HAP-1 (cell line): ENCODE data around the gene TANC1.

Experiments used
- DNase-seq, 2 experiments: peaks; one replicate each; pipeline ENCODE4 v3.0.0-alpha.2; 2016 to 2020; ENCODE audit warnings: low spot score in 2 of 2
- H3K27me3 ChIP-seq: fragments of 250-450 bp; sonication (Bioruptor Pico); 2 replicates; pipeline ENCODE4 v1.5.1; 2020; ENCODE audit warnings: low read depth, mild to moderate bottlenecking, moderate library complexity
- H3K36me3 ChIP-seq: fragments of 250-450 bp; sonication (Bioruptor Pico); replicated peaks from 2 replicates; pipeline ENCODE4 v1.5.1; 2020; ENCODE audit warnings: mild to moderate bottlenecking
- H3K4me1 ChIP-seq: fragments of 250-450 bp; sonication (Bioruptor Pico); 2 replicates; pipeline ENCODE4 v1.5.1; 2020; ENCODE audit warnings: mild to moderate bottlenecking
- H3K4me3 ChIP-seq: fragments of 250-450 bp; sonication (Bioruptor Pico); 2 replicates; pipeline ENCODE4 v1.5.1; 2020; ENCODE audit warnings: mild to moderate bottlenecking, moderate library complexity
- H3K9me3 ChIP-seq: fragments of 250-450 bp; sonication (Bioruptor Pico); 2 replicates; pipeline ENCODE4 v1.5.1; 2020; ENCODE audit warnings: mild to moderate bottlenecking, moderate library complexity
- in situ Hi-C: fragments of 300-500 bp; cut with MboI; formaldehyde crosslinking; loops from 3 replicates; pipeline ENCODE4 v1.14.3; 2020; ENCODE audit warnings: low sequenced_read_pairs, inconsistent platforms, mixed read lengths

TANC1 gene

GRCh38 chr2:159010340-159010739 is 41.9 kb downstream of the TANC1 start:
- Histone ChIP-seq H3K4me3 (no peak overlapping the region), H3K9me3 (peaks cover 7% of the 10 kb centered on the region), H3K36me3 (no peaks in the 10 kb centered on the region; the same call in 1 of the 2 replicates), H3K27me3 (no peaks in the 10 kb centered on the region), H3K4me1 (peaks cover 12% of the 10 kb centered on the region)
- peak; percentile 68 to 77 for DNase-seq
- in situ Hi-C loops = no loop called here

- no peaks in the 10 kb centered on the region for H3K27me3 ChIP-seq
- H3K4me3 ChIP-seq = no peak overlapping the region
- in situ Hi-C loops = no loop called here
Measured at GRCh38 chr2:159010963-159011362, 42.5 kb downstream of the TANC1 start.

GRCh38 chr2:159012142-159012541 is 43.7 kb downstream of the TANC1 start:
- Histone ChIP-seq H3K4me3 (no peak overlapping the region), H3K9me3 (peaks cover 15% of the 10 kb centered on the region), H3K4me1 (peaks cover 12% of the 10 kb centered on the region), H3K27me3 (no peaks in the 10 kb centered on the region), H3K36me3 (no peaks in the 10 kb centered on the region; the same call in 1 of the 2 replicates)
- no peak for DNase-seq
- in situ Hi-C loops = no loop called here

More at GRCh38 chr2:159010963-159011362, 42.5 kb downstream of the TANC1 start:
- Histone ChIP-seq H3K9me3 (peaks cover 12% of the 10 kb centered on the region), H3K36me3 (no peaks in the 10 kb centered on the region; the same call in 1 of the 2 replicates), H3K4me1 (peaks cover 12% of the 10 kb centered on the region)
- DNase-seq = no peak

- no peak for DNase-seq
- in situ Hi-C loops = no loop called here
Measured at GRCh38 chr2:159013103-159013502, 44.7 kb downstream of the TANC1 start.

GRCh38 chr2:159015174-159015573 is 46.7 kb downstream of the TANC1 start:
- H3K9me3 ChIP-seq = peaks cover 15% of the 10 kb centered on the region
- H3K36me3 ChIP-seq = no peaks in the 10 kb centered on the region; the same call in 1 of the 2 replicates
- H3K27me3 ChIP-seq = no peaks in the 10 kb centered on the region
- in situ Hi-C loops = no loop called here
- no peak overlapping the region for H3K4me3 ChIP-seq
- DNase-seq = no peak
- peaks cover 7% of the 10 kb centered on the region for H3K4me1 ChIP-seq

More at GRCh38 chr2:159013103-159013502, 44.7 kb downstream of the TANC1 start:
- Histone ChIP-seq H3K9me3 (peaks cover 15% of the 10 kb centered on the region), H3K36me3 (no peaks in the 10 kb centered on the region; the same call in 1 of the 2 replicates), H3K4me1 (peaks cover 12% of the 10 kb centered on the region), H3K27me3 (no peaks in the 10 kb centered on the region), H3K4me3 (no peak overlapping the region)

- Histone ChIP-seq H3K4me3 (no peak overlapping the region), H3K27me3 (no peaks in the 10 kb centered on the region), H3K9me3 (peaks cover 15% of the 10 kb centered on the region), H3K4me1 (peaks cover 2% of the 10 kb centered on the region), H3K36me3 (no peaks in the 10 kb centered on the region; the same call in 1 of the 2 replicates)
- DNase-seq = no peak
- in situ Hi-C loops = no loop called here
Measured at GRCh38 chr2:159015823-159016222, 47.4 kb downstream of the TANC1 start.

- no peaks in the 10 kb centered on the region for H3K4me1 ChIP-seq
- in situ Hi-C loops = no loop called here
- DNase-seq = no peak
- no peaks in the 10 kb centered on the region; the same call in 1 of the 2 replicates for H3K36me3 ChIP-seq
- H3K9me3 ChIP-seq = peaks cover 15% of the 10 kb centered on the region
- H3K27me3 ChIP-seq = no peaks in the 10 kb centered on the region
- H3K4me3 ChIP-seq = no peak overlapping the region
Measured at GRCh38 chr2:159017837-159018236, 49.4 kb downstream of the TANC1 start.

- H3K36me3 ChIP-seq = no peaks in the 10 kb centered on the region; the same call in 1 of the 2 replicates
- no peaks in the 10 kb centered on the region for H3K4me1 ChIP-seq
- in situ Hi-C loops = no loop called here
- H3K27me3 ChIP-seq = no peaks in the 10 kb centered on the region
- H3K9me3 ChIP-seq = peaks cover 15% of the 10 kb centered on the region
- H3K4me3 ChIP-seq = no peak overlapping the region
- DNase-seq = no peak
Measured at GRCh38 chr2:159019021-159019420, 50.6 kb downstream of the TANC1 start.

- in situ Hi-C loops = no loop called here
- DNase-seq = no peak
Measured at GRCh38 chr2:159022019-159022418, 53.6 kb downstream of the TANC1 start.

GRCh38 chr2:159026170-159026569 is 57.7 kb downstream of the TANC1 start:
- no peaks in the 10 kb centered on the region for H3K27me3 ChIP-seq
- no peak overlapping the region for H3K4me3 ChIP-seq
- no peak for DNase-seq
- no peaks in the 10 kb centered on the region for H3K36me3 ChIP-seq
- in situ Hi-C loops = no loop called here
- no peaks in the 10 kb centered on the region; the same call in 1 of the 2 replicates for H3K4me1 ChIP-seq
- H3K9me3 ChIP-seq = no peaks in the 10 kb centered on the region

More at GRCh38 chr2:159022019-159022418, 53.6 kb downstream of the TANC1 start:
- H3K9me3 ChIP-seq = no peaks in the 10 kb centered on the region
- H3K4me3 ChIP-seq = no peak overlapping the region
- no peaks in the 10 kb centered on the region for H3K27me3 ChIP-seq
- H3K36me3 ChIP-seq = no peaks in the 10 kb centered on the region
- no peaks in the 10 kb centered on the region; the same call in 1 of the 2 replicates for H3K4me1 ChIP-seq

- DNase-seq = no peak
- no peaks in the 10 kb centered on the region; the same call in 1 of the 2 replicates for H3K4me1 ChIP-seq
- H3K9me3 ChIP-seq = no peaks in the 10 kb centered on the region
- in situ Hi-C loops = no loop called here
- H3K36me3 ChIP-seq = no peaks in the 10 kb centered on the region
- H3K27me3 ChIP-seq = no peaks in the 10 kb centered on the region
- H3K4me3 ChIP-seq = no peak overlapping the region
Measured at GRCh38 chr2:159028776-159029175, 60.3 kb downstream of the TANC1 start.

- Histone ChIP-seq H3K4me1 (no peaks in the 10 kb centered on the region; the same call in 1 of the 2 replicates), H3K27me3 (no peaks in the 10 kb centered on the region), H3K36me3 (no peaks in the 10 kb centered on the region), H3K4me3 (no peak overlapping the region), H3K9me3 (no peaks in the 10 kb centered on the region)
- in situ Hi-C loops = no loop called here
- DNase-seq = no peak
Measured at GRCh38 chr2:159029936-159030335, 61.5 kb downstream of the TANC1 start.

- Histone ChIP-seq H3K36me3 (no peaks in the 10 kb centered on the region), H3K4me3 (no peak overlapping the region), H3K27me3 (no peaks in the 10 kb centered on the region), H3K4me1 (no peaks in the 10 kb centered on the region), H3K9me3 (no peaks in the 10 kb centered on the region)
- DNase-seq = peak in 1 of 2 experiments; percentile 14
- in situ Hi-C loops = no loop called here
Measured at GRCh38 chr2:159030674-159031380, 62.4 kb downstream of the TANC1 start.

- in situ Hi-C loops = no loop called here
- Histone ChIP-seq H3K36me3 (no peaks in the 10 kb centered on the region), H3K27me3 (no peaks in the 10 kb centered on the region), H3K4me3 (no peak overlapping the region), H3K9me3 (no peaks in the 10 kb centered on the region), H3K4me1 (no peaks in the 10 kb centered on the region)
- DNase-seq = no peak
Measured at GRCh38 chr2:159032146-159032545, 63.7 kb downstream of the TANC1 start.
